Motor neuron (in vitro differentiated cells): Measurements from ENCODE around the gene CHID1. TPM values are rescaled to one million over a fixed set of nuclear protein-coding genes. Genes with fewer than 3 reads are reported as not detected.
A peak's percentile ranks its signal among the peaks of the same experiment; 100 is the strongest.

ENCODE experiments used
- ATAC-seq, 8 experiments: fragments of 200-7000 bp; cut with Tn5 transposase; replicated peaks in 6 of 8; 2 replicates each; pipeline ENCODE4 v1.8.0; 2021; ENCODE audit warnings: mild to moderate bottlenecking in 8 of 8, moderate library complexity in 8 of 8
- H3K27ac ChIP-seq, 2 donors: fragments of 250-450 bp; sonication (Bioruptor Pico); 2 replicates each; pipeline ENCODE4 v1.9.0; 2021; ENCODE audit warnings: antibody characterized with exemption in 2 of 2, mild to moderate bottlenecking in 2 of 2, moderate library complexity in 1 of 2
- H3K4me1 ChIP-seq, 2 donors: fragments of 250-450 bp; sonication (Bioruptor Pico); replicated peaks in 1 of 2; 2 replicates each; pipeline ENCODE4 v1.6.1; 2021; ENCODE audit warnings: antibody characterized with exemption in 2 of 2, mild to moderate bottlenecking in 2 of 2, moderate library complexity in 1 of 2
- H3K4me3 ChIP-seq, 5 donors: fragments of 250-450 bp; sonication (Bioruptor Pico); 2 replicates each; pipeline ENCODE4 v1.9.0; 2021; ENCODE audit warnings: antibody characterized with exemption in 5 of 5, mild to moderate bottlenecking in 5 of 5, moderate library complexity in 4 of 5
- WGBS, 10 experiments: fragments of 450-650 bp; shearing (Covaris generic); methylation state at CpG; one replicate each; pipeline ENCODE4 v1.0.0; 2022; 5-methylcytosine and 5-hydroxymethylcytosine counted together
- in situ Hi-C, 9 experiments: fragments of 400-800 bp; cut with MboI; loops; one replicate each; pipeline ENCODE4 v1.15.0; 2021; ENCODE audit warnings: low sequenced_read_pairs in 9 of 9, low pct_unique_long_range_greater_than_20kb in 2 of 9; ENCODE audit not compliant: unreplicated experiment in 9 of 9
- total RNA-seq, 8 experiments: library from RNA; unstranded; fragments of 300-600 nt; gene quantifications; 2 replicates each; pipeline versions ENCODE4 v1.2.3 to v1.2.4, GENCODE V29; 2022

CHID1 gene
- total RNA-seq, 8 experiments from 2014 or later: 48.5 to 96.3 (median 66.8) TPM

DNA sequence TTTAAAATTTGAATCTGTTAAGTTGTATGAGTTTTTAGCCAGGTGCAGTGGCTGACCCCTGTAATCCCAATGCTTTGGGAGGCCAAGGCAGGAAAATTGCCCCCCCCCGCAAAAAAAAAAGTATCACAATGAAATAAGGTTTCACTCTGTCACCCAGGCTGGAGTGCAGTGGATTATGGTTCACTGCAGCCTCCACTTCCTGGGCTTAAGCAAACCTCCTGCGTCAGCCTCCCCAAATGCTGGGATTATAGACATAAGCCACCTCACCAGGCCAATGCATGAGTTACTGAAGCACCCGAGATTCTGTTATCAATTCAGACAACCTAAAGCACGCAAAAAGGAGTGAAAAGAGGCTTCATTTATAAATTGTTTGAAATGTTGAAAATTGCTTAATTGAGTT, 2.4 kb upstream of the CHID1 start:
- 60 to 100% (median 89%) methylated on average over 1 to 3 of the region's 4 CpGs; no CpG with 5 or more reads in 2 of the 10 experiments for WGBS, 10 experiments
- Histone ChIP-seq H3K4me3 (no peak overlapping the region), H3K4me1 (peaks cover 13 to 14% of the 10 kb centered on the region in 2 donors), H3K27ac (no peak overlapping the region)
- no peak for ATAC-seq
- in situ Hi-C loops: no loop called here

DNA sequence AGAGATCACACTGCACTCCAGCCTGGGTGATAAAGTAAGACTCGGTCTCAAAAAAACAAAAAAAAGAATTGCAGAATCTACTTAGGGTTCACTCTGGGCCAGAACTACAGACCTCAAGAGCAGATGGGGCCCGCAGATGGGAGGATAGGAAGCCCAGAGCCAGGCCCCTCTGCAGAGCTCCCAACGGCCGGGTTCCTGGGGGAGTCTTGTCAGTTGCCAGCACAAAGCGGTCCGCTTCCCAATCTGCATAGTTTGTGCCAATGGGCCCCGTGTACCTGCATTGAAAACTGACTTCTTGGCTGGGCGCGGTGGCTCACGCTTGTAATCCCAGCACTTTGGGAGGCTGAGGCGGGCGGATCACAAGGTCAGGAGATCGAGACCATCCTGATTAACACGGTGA, 1.7 kb upstream of the CHID1 start:
- H3K27ac ChIP-seq: no peak overlapping the region
- H3K4me3 ChIP-seq: no peak overlapping the region
- peaks cover 13 to 14% of the 10 kb centered on the region in 2 donors for H3K4me1 ChIP-seq
- 83 to 100% (median 91%) methylated on average over 1 to 10 of the region's 14 CpGs; no CpG with 5 or more reads in 4 of the 10 experiments for WGBS, 10 experiments
- no peak for ATAC-seq
- in situ Hi-C loops: no loop called here

DNA sequence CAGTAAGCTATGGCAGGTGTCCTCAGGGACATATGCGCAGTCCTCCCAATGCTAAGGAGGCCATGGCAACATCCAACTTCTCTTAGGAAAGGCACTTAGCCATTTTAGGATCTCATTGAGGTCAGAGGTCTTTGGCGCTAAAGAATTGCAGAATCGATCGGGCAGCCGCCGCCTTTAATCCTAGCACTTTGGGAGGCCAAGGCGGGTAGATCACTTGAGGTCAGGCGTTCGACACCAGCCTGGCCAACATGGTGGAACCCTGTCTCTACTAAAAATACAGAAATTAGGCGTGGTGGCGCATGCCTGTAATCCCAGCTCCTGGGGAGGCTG, 1.2 kb upstream of the CHID1 start:
- peak overlapping the region in 4 of 5 donors; percentile 79 to 98 (median 97) for H3K4me3 ChIP-seq
- WGBS, 10 experiments: 78 to 98% (median 95%) methylated on average over 2 to 8 of the region's 11 CpGs; no CpG with 5 or more reads in 4 of the 10 experiments
- no peak for ATAC-seq
- peak overlapping the region in 1 of 2 donors; percentile 85 for H3K27ac ChIP-seq
- H3K4me1 ChIP-seq: peaks cover 13 to 14% of the 10 kb centered on the region in 2 donors
- in situ Hi-C loops: no loop called here

DNA sequence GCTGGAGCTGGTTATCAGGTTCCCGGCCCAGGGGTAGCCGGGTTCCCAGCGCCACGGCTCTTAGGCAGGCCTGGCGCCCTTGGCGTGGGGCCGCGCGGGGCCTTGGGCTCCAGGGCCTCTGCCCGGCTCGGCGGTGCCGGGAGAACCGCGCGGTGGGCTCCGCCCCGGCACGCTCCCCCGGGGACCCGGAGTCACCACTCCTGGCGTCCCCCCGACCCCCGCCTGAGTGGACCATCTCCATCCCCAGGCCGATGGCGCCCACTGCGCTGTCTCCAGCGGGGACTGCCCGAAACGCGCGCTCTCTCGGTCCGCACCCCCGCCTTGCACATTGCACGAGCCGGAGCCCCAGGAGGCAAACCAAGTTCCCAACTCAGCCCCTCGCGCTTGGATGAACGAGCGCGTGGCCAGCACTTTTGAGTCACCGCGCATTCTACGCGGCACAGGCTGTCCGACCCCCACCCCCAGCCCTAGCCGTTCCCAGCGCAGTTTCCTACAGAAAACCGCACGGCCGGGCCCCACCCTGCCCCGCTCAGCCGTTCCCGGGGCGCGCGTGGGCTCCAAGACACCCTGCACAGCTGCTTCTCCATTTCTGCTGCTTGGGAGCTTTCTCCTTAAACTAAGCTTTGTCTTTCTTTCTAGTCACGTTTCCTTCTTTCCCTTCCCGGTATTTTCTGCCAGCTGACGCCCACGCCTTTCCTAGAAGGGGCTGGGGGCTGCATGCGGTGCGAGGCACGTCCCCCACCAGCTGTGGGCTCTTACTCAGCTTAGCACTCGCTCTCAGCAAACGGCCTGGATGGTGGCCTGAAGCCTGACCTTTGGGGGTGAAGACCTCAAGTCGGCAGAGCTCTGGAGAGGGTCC, 650 bp upstream of the CHID1 start:
- peak overlapping the region; percentile 82 to 85 for H3K27ac ChIP-seq
- H3K4me1 ChIP-seq: peaks cover 13 to 14% of the 10 kb centered on the region in 2 donors
- 0 to 40% (median 13%) methylated on average over 1 to 19 of the region's 68 CpGs; no CpG with 5 or more reads in 5 of the 10 experiments for whole genome bisulfite sequencing, 10 experiments
- in situ Hi-C loops: no loop called here
- H3K4me3 ChIP-seq: peak overlapping the region; percentile 75 to 98 (median 96)
- peak; percentile 40 to 61 (median 52) for ATAC-seq

DNA sequence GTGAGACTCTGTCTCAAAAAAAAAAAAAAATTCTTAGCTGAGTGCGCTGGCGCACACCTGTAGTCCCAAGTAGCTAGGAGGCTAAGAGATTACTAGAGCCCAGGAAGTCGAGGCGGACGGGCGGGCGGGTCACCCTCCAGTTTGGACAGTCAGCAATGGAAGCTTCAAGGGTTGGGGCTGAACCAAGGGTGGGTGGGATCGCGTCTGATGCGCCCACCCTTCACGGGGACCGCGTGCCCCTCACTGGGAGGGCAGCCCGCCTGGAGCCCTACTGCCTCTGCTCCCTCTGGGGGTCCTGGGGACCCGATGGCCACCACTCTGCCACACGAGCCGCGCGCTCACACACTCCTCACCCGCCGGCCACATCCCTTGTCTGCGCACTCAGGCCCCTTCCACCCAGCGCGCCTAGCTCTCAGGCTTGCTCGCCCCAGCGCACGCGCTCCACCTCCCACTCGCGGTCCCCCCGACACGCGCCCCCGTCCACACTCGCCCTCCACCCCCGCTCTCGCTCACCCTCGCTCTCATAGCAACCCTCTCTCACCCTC, 494 bp downstream of the CHID1 start:
- Histone ChIP-seq H3K4me3 (peak overlapping the region; percentile 75 to 98 (median 96)), H3K4me1 (peaks cover 13 to 14% of the 10 kb centered on the region in 2 donors), H3K27ac (peak overlapping the region; percentile 82 to 85)
- WGBS, 10 experiments: 58% methylated on average over 2 of the region's 38 CpGs; no CpG with 5 or more reads in 9 of the 10 experiments
- in situ Hi-C loops: no loop called here
- ATAC-seq: peak; percentile 33 to 65 (median 60)

DNA sequence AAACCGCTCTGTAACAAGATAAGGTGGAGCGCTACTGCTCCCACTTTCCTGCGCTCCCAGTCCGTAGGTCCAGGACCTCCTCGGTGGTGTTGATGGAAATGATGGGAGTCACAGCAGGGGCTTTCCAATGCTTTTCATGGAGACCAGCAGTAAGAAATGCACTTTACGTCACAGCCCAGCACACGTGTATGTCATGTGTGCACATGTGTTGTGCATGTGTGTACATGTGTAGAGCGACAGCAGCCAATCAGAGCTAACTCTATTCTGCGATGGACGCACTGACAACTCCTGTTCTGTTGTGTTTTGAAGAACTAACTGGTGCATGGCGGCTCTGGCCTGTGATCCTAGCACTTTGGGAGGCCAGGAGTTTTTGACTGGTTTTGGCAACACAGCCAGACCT, 1.2 kb downstream of the CHID1 start:
- no peak for ATAC-seq
- 40 to 100% (median 84%) methylated on average over 1 to 5 of the region's 11 CpGs; no CpG with 5 or more reads in 2 of the 10 experiments for WGBS, 10 experiments
- Histone ChIP-seq H3K4me3 (peak overlapping the region in 4 of 5 donors; percentile 79 to 98 (median 97)), H3K4me1 (peaks cover 13 to 14% of the 10 kb centered on the region in 2 donors), H3K27ac (no peak overlapping the region)
- in situ Hi-C loops: no loop called here

DNA sequence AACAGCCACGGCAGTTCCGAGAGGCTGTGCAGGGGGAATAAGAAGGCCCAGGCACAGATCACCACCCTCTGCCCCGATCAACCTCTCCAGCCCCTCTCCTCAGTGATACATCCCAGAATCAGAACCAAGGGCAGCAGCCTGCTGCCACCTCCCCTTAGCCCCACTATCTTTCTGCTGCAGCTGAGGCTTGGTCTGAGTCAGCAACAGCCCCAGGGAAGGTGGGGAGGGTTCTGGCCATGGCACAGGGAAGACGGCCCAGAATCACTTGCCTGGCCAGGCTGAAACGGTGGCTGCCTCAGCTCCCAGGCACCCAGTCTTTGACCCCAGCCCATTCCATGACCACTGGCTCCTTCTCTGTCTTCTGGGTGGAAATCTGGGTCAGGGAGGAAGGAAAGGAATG, 2.3 kb downstream of the CHID1 start:
- in situ Hi-C loops: no loop called here

DNA sequence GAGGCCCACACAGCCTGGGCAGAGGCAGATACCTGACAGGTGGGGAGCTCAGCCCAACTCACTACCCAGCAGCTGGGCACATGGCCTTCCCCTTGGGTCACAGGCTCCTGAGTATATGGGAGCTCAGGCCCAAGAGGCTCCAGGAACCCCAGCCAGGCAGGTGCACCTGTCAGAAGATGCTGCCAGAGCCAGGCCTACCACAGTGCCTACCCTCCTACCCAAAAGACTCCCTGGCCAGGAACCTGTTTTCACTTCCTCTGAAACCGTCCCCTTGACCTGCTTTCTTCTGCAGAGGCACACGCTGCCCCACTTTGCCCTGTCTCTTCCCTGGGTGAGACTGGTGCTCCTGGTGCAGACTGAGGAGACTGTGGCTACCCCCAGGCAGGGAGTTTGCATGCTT, 2.9 kb downstream of the CHID1 start:
- WGBS, 10 experiments: 80 to 100% (median 95%) methylated on average over 1 to 2 of the region's 2 CpGs; no CpG with 5 or more reads in 6 of the 10 experiments
- H3K4me3 ChIP-seq: no peak overlapping the region
- no peak for ATAC-seq
- H3K27ac ChIP-seq: no peak overlapping the region
- peaks cover 13 to 14% of the 10 kb centered on the region in 2 donors for H3K4me1 ChIP-seq
- in situ Hi-C loops: no loop called here

More for the DNA sequence above, 2.3 kb downstream of the CHID1 start:
- WGBS, 10 experiments: 76 to 100% (median 85%) methylated on average over 1 to 2 of the region's 5 CpGs; no CpG with 5 or more reads in 6 of the 10 experiments
- Histone ChIP-seq H3K27ac (no peak overlapping the region), H3K4me1 (peaks cover 13 to 14% of the 10 kb centered on the region in 2 donors), H3K4me3 (no peak overlapping the region)
- ATAC-seq: no peak

DNA sequence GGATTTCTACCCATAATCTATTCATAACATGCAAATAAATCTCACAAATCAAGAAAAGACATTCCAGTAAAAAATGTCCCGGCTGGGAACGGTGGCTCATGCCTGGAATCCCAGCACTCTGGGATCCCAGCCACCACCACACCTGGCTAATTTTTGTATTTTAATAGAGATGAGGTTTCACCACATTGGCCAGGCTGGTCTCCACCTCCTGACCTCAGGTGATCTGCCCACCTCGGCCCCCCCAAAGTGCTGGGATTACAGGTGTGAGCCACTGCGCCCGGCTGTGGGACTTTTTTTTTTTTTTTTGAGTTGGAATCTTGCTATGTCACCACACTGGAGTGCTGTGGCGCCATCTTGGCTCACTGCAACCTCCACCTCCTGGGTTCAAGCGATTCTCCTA, 4.7 kb downstream of the CHID1 start:
- H3K4me3 ChIP-seq: no peak overlapping the region
- ATAC-seq: no peak
- peaks cover 6 to 7% of the 10 kb centered on the region in 2 donors for H3K4me1 ChIP-seq
- H3K27ac ChIP-seq: no peak overlapping the region
- WGBS, 10 experiments: 92 to 100% (median 100%) methylated on average over 1 to 6 of the region's 7 CpGs; no CpG with 5 or more reads in 5 of the 10 experiments
- in situ Hi-C loops: no loop called here

DNA sequence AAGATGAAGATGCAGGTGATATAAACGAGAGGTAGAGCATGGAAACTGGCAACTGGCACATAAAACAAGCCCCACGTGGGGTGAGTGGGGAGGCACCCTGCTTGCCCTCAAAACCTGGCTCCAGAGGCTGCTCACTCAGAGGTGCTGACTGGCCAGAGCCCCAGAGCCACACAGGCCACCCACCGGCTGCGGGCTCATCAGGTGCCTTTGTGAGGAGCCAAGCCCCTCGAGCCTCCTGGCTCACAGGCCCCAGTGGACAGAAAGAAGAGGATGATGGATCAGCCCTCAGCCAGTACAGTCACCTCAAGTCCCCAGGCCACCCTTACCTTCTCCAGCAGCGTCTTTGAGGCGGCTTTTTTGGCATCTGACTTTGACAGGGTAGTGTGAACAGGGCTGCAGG, 6.2 kb downstream of the CHID1 start:
- H3K4me1 ChIP-seq: peaks cover under 1 to 2% of the 10 kb centered on the region in 2 donors
- 92 to 100% (median 100%) methylated on average over 1 to 2 of the region's 7 CpGs; no CpG with 5 or more reads in 7 of the 10 experiments for WGBS, 10 experiments
- ATAC-seq: no peak
- H3K4me3 ChIP-seq: no peak overlapping the region
- in situ Hi-C loops: no loop called here
- no peak overlapping the region for H3K27ac ChIP-seq

DNA sequence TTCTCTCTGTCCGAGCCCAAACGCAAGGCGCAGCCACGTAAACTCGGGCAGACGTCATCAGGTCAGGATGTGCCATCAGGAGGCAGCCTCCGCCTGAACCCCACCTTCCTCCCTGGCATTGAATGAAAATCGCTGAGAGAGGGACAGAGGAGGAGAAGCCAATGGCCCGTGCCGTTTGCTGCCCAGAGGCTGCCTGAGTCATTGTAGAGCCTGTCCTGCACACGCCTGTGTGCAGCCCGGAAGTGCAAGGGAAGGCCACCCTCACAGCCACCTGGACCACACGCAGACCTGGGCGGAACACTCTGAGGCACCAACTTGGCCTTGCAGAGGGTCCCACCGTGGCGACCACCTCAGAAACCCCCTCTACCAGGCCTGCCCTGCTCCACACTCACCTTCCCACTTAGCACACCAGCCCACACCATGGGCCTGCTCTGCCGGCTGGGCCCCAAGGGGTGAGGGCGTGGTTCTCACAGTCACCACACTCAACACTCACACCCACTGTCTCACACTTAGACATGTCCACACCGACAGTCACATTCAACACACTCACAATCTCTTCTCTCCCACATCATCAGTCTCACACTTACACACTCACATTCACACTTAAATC, 9.1 kb downstream of the CHID1 start:
- 50 to 100% (median 95%) methylated on average over 1 to 9 of the region's 19 CpGs; no CpG with 5 or more reads in 2 of the 10 experiments for WGBS, 10 experiments
- in situ Hi-C loops: no loop called here
- no peak overlapping the region for H3K4me3 ChIP-seq
- ATAC-seq: peak in 1 of 8 experiments; percentile 84
- no peak overlapping the region for H3K27ac ChIP-seq
- H3K4me1 ChIP-seq: peaks cover 0 to 5% of the 10 kb centered on the region in 2 donors

DNA sequence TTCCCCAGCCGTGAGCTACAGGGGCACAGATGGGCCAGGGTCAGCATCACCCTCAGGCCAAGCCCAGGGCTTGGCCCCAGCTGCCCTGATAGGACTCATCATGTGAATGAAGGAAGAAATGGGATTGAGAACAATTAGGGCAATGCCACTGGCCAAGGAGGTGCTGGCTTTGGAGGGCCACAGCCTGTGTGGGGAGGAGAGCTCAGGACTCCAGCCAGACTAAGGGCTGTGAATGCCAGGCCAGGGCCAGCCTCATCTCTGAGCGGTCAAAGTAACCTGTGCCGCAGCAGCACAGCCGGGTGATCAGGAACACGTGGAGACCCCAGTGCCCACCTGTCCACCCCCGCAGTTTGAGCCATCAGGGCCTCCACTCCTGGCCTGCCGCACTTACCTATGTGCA, 10.1 kb downstream of the CHID1 start:
- no peak for ATAC-seq
- in situ Hi-C loops: no loop called here
- Histone ChIP-seq H3K4me1 (peaks cover 0 to 5% of the 10 kb centered on the region in 2 donors), H3K27ac (no peak overlapping the region), H3K4me3 (no peak overlapping the region)
- WGBS, 10 experiments: 60 to 100% (median 92%) methylated on average over 1 to 4 of the region's 7 CpGs; no CpG with 5 or more reads in 7 of the 10 experiments

DNA sequence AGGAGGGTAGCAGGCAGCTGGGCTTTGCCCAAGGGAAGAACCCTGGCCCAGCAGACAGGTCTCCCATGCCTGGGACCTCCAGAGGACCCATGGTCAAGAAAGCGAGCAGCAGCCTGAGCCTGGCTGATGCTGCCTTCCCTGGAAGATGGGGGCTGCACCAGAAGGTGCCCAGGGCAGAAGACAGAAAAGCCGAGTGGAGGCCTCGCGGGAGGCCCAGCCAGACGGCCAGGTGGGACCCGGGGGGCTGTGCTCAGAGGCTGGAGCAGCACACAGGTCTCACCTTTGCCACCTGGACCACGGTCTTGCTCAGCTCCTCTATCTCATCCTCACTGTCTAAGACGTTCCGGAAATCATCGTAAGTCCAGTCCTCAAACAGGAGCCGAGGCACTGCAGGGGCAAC, 10.9 kb downstream of the CHID1 start:
- peaks cover 0 to 5% of the 10 kb centered on the region in 2 donors for H3K4me1 ChIP-seq
- no peak for ATAC-seq
- H3K4me3 ChIP-seq: no peak overlapping the region
- 89 to 100% (median 95%) methylated on average over 1 to 3 of the region's 11 CpGs; no CpG with 5 or more reads in 6 of the 10 experiments for WGBS, 10 experiments
- H3K27ac ChIP-seq: no peak overlapping the region
- in situ Hi-C loops: no loop called here
